ENCODE results near the gene SH2D3C. TPM values are rescaled to one million over a fixed set of nuclear protein-coding genes. Genes with fewer than 3 reads are reported as not detected.
A peak's percentile ranks its signal among the peaks of the same experiment; 100 is the strongest.

The SH2D3C gene
- total and polyA plus RNA-seq, 9 of the 15 experiments (the other 6 are each of a cell fraction or from before 2014, with no cell fraction given) = 0.03 to 1.2 (median 0.22) TPM; not detected in 1

- TF ChIP-seq CUX1 (CRISPR knock-in tag; IDR thresholded peaks at IDR 0.05) (no peak), SPI1 (IDR thresholded peaks at IDR 0.05; ENCODE audit: borderline replicate concordance, low read depth, low read length) (peak; percentile 46; the same call in 1 of the 2 replicates), HBP1 (CRISPR knock-in tag; IDR thresholded peaks at IDR 0.05) (no peak), SMARCA5 (IDR thresholded peaks at IDR 0.05) (no peak), FIP1L1 (IDR thresholded peaks at IDR 0.05; ENCODE audit: low read depth, low read length, poor library complexity, severe bottlenecking) (no peak), ZNF212 (CRISPR knock-in tag; IDR thresholded peaks at IDR 0.05) (no peak), NFATC3 (IDR thresholded peaks at IDR 0.05) (no peak), PHF8 (IDR thresholded peaks at IDR 0.05; ENCODE audit: borderline replicate concordance, low read length) (0 out of 2 replicates have a peak, but pooled peaks have one; percentile 23), ZNF512 (tag; IDR thresholded peaks at IDR 0.05) (no peak), CXXC5 (CRISPR knock-in tag; IDR thresholded peaks at IDR 0.05) (no peak; the same call in 1 of the 2 replicates), ZNF324 (CRISPR knock-in tag; IDR thresholded peaks at IDR 0.05) (no peak), HES1 (IDR thresholded peaks at IDR 0.05; ENCODE audit: low read depth) (no peak), NR2C1 (IDR thresholded peaks at IDR 0.05) (no peak), NR2C1 (tag; IDR thresholded peaks at IDR 0.05) (no peak), NFE2 (IDR thresholded peaks at IDR 0.05; ENCODE audit: low read depth) (no peak), TAF15 (IDR thresholded peaks at IDR 0.05; ENCODE audit: low read depth, low read length) (no peak), ZNF584 (CRISPR knock-in tag; IDR thresholded peaks at IDR 0.05; ENCODE audit: low read depth) (no peak), BCOR (IDR thresholded peaks at IDR 0.05) (no peak), CCNT2 (IDR thresholded peaks at IDR 0.05; ENCODE audit: borderline replicate concordance, extremely low read depth, insufficient read length, low read depth, low read length) (no peak), NBN (IDR thresholded peaks at IDR 0.05; ENCODE audit: low read depth) (0 out of 2 replicates have a peak, but pooled peaks have one; percentile 36)
Measured at GRCh38 chr9:127778280-127779135, at the start of gene SH2D3C (continued).

All from K562 (cell line).